ENCODE results near the gene HLA-B.

DNA sequence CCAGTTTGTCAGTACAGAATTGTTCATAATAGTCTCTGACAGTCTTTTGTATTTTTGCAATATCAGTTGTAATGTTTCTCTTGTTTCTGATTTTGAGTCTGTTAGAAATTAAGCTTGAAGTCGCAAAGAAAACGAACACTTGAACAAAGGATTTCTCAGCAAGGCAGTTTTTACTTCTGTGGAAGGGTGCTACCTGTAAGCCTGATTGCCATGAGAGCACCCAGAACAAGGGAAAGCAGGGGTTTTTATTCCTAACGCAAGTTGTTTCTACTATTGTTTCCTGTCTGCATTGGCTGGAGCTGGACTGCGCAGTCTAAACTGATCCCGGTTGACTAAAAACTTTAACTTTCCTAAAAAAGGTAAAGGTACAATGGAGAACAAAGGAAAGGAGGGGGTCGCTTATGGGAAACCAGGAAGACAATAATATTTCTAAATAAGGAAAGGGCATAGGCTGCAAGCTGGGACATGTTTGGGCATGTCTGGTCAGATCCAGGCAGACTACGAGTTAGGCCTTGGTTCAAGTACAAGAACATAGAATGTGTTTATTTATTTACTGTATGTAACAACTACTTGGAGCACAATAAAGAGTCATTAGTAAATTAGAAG is 28.5 kb downstream of the HLA-B start:
- no peak for TF ChIP-seq CTCF (IDR thresholded peaks at IDR 0.05; ENCODE audit: insufficient read depth, low read length)
- no peak for TF ChIP-seq REST (IDR thresholded peaks at IDR 0.05; ENCODE audit: insufficient replicate concordance, low read depth)
- no peak for TF ChIP-seq POLR2AphosphoS5 (IDR thresholded peaks at IDR 0.05; ENCODE audit: low read depth)
- TF ChIP-seq GABPA (IDR thresholded peaks at IDR 0.05; ENCODE audit: low read depth), result no peak
